Endodermal cell (in vitro differentiated cells): ENCODE measurements around the gene BBS9. TPM values are rescaled to one million over a fixed set of nuclear protein-coding genes. Genes with fewer than 3 reads are reported as not detected.
A peak's percentile ranks its signal among the peaks of the same experiment; 100 is the strongest.

Source experiments
- DNase-seq: peaks from one replicate; pipeline ENCODE4 v3.0.0-alpha.2; 2017
- H3K27ac ChIP-seq: 2 replicates; pipeline ENCODE4 v1.5.1; 2013; ENCODE audit warnings: mild to moderate bottlenecking, low read depth, low read length, moderate library complexity
- H3K27me3 ChIP-seq: 2 replicates; pipeline ENCODE4 v1.6.1; 2013; ENCODE audit warnings: mild to moderate bottlenecking, low read length, moderate library complexity; ENCODE audit not compliant: insufficient read depth, control insufficient read depth, poor library complexity, severe bottlenecking
- H3K36me3 ChIP-seq: 2 replicates; pipeline ENCODE4 v1.7.0; 2013; ENCODE audit warnings: mild to moderate bottlenecking, low read length, moderate library complexity; ENCODE audit not compliant: control insufficient read depth, insufficient read depth
- H3K4me1 ChIP-seq: one replicate; pipeline ENCODE4 v1.7.0; 2013; ENCODE audit warnings: low read length; ENCODE audit not compliant: control insufficient read depth, insufficient read depth
- H3K4me3 ChIP-seq: 2 replicates; pipeline ENCODE4 v1.5.1; 2013; ENCODE audit warnings: mild to moderate bottlenecking, low read length, moderate library complexity
- H3K9ac ChIP-seq: 2 replicates; pipeline ENCODE4 v1.6.1; 2013; ENCODE audit warnings: mild to moderate bottlenecking, low read length, moderate library complexity; ENCODE audit not compliant: poor library complexity, severe bottlenecking; ENCODE audit errors: extremely low read depth
- H3K9me3 ChIP-seq: 2 replicates; pipeline ENCODE4 v1.6.1; 2013; ENCODE audit warnings: mild to moderate bottlenecking, low read length, moderate library complexity; ENCODE audit not compliant: control insufficient read depth
- H3K27ac Mint-ChIP-seq: 2 replicates; pipeline ENCODE4 v1.8.0; 2020; ENCODE audit warnings: mixed read lengths
- H3K27me3 Mint-ChIP-seq: 2 replicates; pipeline ENCODE4 v1.8.0; 2021; ENCODE audit warnings: mild to moderate bottlenecking, mixed read lengths; ENCODE audit not compliant: insufficient read depth
- H3K36me3 Mint-ChIP-seq: 2 replicates; pipeline ENCODE4 v1.8.0; 2020; ENCODE audit warnings: low read depth, mixed read lengths
- H3K4me1 Mint-ChIP-seq: 2 replicates; pipeline ENCODE4 v1.8.0; 2020; ENCODE audit warnings: mixed read lengths
- H3K4me3 Mint-ChIP-seq: 2 replicates; pipeline ENCODE4 v1.8.0; 2020; ENCODE audit warnings: mild to moderate bottlenecking, moderate library complexity, mixed read lengths
- H3K9me3 Mint-ChIP-seq: 2 replicates; pipeline ENCODE4 v1.8.0; 2020; ENCODE audit warnings: mild to moderate bottlenecking, mixed read lengths
- WGBS, 2 experiments: methylation state at CpG; one replicate each; pipeline versions ENCODE4 v1.1.5 to v1.1.7; 2013; ENCODE audit warnings: missing lambda C conversion rate in 2 of 2, mixed read lengths in 1 of 2; ENCODE audit not compliant: insufficient coverage in 1 of 2, insufficient read length in 1 of 2; 5-methylcytosine and 5-hydroxymethylcytosine counted together
- total RNA-seq, 2 donors: library from RNA; stranded (reverse); fragmentation: NEBNext Ultra II Directional in 1 of 2; extraction: Animal tissue kit (Norgen Biotek cat#: 25700) in 1 of 2; gene quantifications; 2 replicates in 1 of 2; 3 replicates in 1 of 2; pipeline ENCODE4 v1.2.1, GENCODE V29; 2021
- TF ChIP-seq, protein P1 (sequence below): fragments of 200-600 bp; sonication (generic); conservative IDR thresholded peaks from 2 replicates; pipeline ENCODE4 v1.5.0; 2021; ENCODE audit warnings: antibody characterized with exemption, mild to moderate bottlenecking

Gene BBS9
- total RNA-seq, 2 donors from 2014 or later = 20.7 to 21.6 TPM

DNA sequence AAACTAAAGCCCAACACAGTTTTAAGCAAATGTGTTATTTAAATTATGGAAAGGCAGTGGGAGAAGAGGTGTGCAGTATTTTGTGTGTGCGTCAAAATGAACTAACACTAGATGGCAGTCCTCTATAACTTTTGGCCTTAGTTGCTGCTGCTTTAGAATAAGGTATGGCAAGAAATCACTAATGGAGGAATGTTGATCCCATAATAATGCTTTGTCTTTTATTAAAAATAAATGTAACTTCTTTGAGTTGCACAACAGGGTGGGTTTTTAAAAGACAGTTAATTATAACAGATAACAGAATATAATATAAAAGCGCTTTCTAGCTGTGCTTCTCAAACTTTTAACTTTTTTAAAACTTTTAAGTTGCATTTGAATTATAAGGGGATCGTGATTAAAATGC lies 56.4 kb downstream of the BBS9 start:
- 50 to 62% methylated on average over 2 to 3 of the region's 3 CpGs for WGBS, 2 experiments
- no peaks in the 10 kb centered on the region for H3K27me3 ChIP-seq
- H3K27ac ChIP-seq = no peak overlapping the region
- H3K9me3 ChIP-seq = peaks cover 5% of the 10 kb centered on the region
- Mint-ChIP-seq H3K27me3 (no peaks in the 10 kb centered on the region), H3K27ac (peak overlapping the region; percentile 66), H3K4me3 (no peak overlapping the region), H3K9me3 (peaks cover 6% of the 10 kb centered on the region), H3K4me1 (peaks cover 7% of the 10 kb centered on the region), H3K36me3 (peaks cover 8% of the 10 kb centered on the region)
- H3K36me3 ChIP-seq = no peaks in the 10 kb centered on the region
- TF ChIP-seq, protein P1, sequence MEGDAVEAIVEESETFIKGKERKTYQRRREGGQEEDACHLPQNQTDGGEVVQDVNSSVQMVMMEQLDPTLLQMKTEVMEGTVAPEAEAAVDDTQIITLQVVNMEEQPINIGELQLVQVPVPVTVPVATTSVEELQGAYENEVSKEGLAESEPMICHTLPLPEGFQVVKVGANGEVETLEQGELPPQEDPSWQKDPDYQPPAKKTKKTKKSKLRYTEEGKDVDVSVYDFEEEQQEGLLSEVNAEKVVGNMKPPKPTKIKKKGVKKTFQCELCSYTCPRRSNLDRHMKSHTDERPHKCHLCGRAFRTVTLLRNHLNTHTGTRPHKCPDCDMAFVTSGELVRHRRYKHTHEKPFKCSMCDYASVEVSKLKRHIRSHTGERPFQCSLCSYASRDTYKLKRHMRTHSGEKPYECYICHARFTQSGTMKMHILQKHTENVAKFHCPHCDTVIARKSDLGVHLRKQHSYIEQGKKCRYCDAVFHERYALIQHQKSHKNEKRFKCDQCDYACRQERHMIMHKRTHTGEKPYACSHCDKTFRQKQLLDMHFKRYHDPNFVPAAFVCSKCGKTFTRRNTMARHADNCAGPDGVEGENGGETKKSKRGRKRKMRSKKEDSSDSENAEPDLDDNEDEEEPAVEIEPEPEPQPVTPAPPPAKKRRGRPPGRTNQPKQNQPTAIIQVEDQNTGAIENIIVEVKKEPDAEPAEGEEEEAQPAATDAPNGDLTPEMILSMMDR = peak; percentile 88
- no peak overlapping the region for H3K4me3 ChIP-seq
- no peaks in the 10 kb centered on the region for H3K4me1 ChIP-seq
- no peak overlapping the region for H3K9ac ChIP-seq
- no peak for DNase-seq

DNA sequence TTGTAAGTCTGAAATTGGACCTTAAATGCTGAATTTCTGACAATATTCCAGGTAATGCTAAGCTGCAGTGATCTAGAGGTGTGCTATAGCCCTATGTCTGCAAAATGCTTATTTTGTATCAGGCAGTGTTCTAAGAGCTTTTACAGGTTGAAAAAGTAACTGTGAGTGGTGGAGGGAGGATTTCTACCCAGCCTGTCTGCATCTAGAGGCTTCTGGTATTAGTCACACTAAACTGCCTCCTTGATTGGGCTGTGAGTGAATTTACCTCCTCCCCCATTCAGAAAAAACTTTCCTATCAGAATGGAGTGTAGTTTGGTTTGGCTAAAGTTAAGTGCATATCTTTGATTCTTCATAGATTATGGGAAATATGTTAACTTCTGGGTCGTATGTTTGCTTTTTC lies 56.8 kb downstream of the BBS9 start:
- WGBS, 2 experiments = 83% methylated on average over 1 of the region's 1 CpG; no CpG with 5 or more reads in 1 of the 2 experiments
- Histone ChIP-seq H3K4me1 (no peaks in the 10 kb centered on the region), H3K4me3 (no peak overlapping the region), H3K9ac (no peak overlapping the region), H3K27ac (no peak overlapping the region), H3K9me3 (peaks cover 1% of the 10 kb centered on the region), H3K27me3 (no peaks in the 10 kb centered on the region), H3K36me3 (no peaks in the 10 kb centered on the region)
- Mint-ChIP-seq H3K27ac (peak overlapping the region; percentile 66), H3K4me1 (peaks cover 11% of the 10 kb centered on the region), H3K27me3 (no peaks in the 10 kb centered on the region), H3K9me3 (peaks cover 3% of the 10 kb centered on the region), H3K4me3 (no peak overlapping the region), H3K36me3 (peaks cover 5% of the 10 kb centered on the region)
- DNase-seq = peak; percentile 55
- TF ChIP-seq, protein P1 = no peak

DNA sequence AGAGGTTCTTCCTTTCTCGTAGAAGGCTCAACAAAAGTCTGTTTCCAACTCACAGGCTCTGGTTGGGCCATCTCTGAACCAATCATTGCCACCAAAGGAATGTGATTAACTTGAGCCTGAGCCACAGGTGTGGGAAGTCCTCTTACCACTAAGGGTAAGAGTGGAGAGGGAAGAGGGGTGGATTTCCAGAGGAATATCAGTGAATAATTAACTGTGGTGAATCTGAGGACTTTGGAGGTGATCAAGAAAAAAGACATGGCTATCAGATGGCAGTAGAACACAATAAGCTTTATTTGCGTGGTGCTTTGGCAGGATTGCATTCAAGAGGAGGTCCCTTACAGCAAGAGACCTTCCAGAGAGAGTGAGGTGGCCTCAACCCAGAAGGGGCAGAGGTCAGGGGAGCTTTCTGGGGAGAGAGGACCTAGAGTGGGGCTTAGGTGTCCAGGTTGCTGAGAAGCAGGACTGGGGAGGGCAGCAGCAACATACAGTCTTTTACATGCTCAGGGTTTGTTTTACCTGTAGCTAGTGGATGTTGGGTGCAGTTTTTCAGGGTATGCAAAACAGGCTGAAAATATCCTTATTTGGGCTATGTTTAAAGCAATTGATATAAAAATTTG lies 61.4 kb downstream of the BBS9 start:
- H3K27ac ChIP-seq = no peak overlapping the region
- no peaks in the 10 kb centered on the region for H3K36me3 Mint-ChIP-seq
- TF ChIP-seq, protein P1 = no peak
- no peak for DNase-seq
- H3K4me1 ChIP-seq = no peaks in the 10 kb centered on the region
- no peak overlapping the region for H3K4me3 Mint-ChIP-seq
- peaks cover 5% of the 10 kb centered on the region for H3K9me3 Mint-ChIP-seq
- H3K27ac Mint-ChIP-seq = peak overlapping the region; percentile 37
- peaks cover 8% of the 10 kb centered on the region for H3K9me3 ChIP-seq
- H3K9ac ChIP-seq = no peak overlapping the region
- H3K27me3 Mint-ChIP-seq = no peaks in the 10 kb centered on the region
- no peaks in the 10 kb centered on the region for H3K27me3 ChIP-seq
- WGBS, 2 experiments = 93 to 100% methylated on average over 2 of the region's 2 CpGs
- H3K4me3 ChIP-seq = no peak overlapping the region
- no peaks in the 10 kb centered on the region for H3K36me3 ChIP-seq
- H3K4me1 Mint-ChIP-seq = peaks cover 20% of the 10 kb centered on the region
